Inflammatory macrophage treated with lipopolysaccharide for 1 hour (primary cell): ENCODE measurements around the gene UFM1.
"Not testable (repeated sequence)": the region's sequence is repeated elsewhere in the genome, so short reads cannot be mapped to it uniquely, and the experiment has no call there.

Source experiments
- DNase-seq, 2 donors: peaks; one replicate each; pipeline ENCODE4 v3.0.0-alpha.2; 2020 to 2022

UFM1 gene

DNA sequence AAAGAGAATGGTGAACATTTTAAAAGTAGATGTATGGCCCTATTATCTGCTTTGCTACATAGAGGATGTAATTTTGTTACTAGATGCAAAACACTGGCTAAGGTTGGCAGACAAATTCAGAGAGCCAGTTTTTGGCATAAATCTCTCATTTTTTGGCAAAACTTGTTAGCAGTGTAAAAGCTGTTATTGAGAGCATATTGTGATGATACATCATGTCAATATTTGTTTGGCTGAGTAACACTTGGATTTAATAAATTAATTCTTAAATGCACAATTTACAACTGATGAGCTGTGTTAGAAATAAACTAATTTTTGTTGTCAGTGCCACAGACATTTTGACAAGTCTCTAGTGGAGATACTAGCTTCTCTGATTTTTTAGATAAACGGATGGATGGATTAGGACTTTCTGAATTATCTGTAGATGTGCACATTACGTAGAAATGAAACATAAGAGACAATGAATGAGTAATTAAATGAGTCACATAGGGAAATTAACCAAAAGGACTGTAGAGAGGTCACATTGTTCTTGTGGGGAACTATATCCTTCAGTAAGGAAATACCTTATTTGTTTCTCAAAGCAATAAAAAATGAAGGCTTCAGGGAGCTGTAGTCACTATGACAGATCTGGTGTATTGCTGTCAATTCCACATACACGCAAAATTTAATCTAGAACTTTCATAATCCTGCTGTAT is 17.4 kb downstream of the UFM1 start:
- DNase-seq, result peak in 1 of 2 donors; percentile 4

DNA sequence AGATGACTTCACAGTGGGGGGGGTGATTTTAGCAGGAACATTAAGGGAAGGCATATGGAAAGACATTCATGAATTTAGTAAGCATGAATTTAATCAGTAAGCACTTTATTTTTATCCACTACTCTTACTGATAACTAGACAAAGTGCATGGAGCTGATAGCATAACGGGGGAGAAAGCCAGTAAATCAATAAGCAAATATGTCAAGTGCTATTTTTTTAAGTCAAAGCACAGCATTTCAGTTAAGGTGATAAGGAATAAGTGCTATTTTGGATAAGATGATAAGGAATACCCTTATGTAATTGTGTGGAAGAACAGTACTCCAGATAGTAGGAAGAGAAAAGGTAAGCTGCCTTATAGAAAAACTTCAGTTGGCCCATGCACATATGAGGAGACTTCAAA is 19.4 kb downstream of the UFM1 start:
- no peak for DNase-seq

DNA sequence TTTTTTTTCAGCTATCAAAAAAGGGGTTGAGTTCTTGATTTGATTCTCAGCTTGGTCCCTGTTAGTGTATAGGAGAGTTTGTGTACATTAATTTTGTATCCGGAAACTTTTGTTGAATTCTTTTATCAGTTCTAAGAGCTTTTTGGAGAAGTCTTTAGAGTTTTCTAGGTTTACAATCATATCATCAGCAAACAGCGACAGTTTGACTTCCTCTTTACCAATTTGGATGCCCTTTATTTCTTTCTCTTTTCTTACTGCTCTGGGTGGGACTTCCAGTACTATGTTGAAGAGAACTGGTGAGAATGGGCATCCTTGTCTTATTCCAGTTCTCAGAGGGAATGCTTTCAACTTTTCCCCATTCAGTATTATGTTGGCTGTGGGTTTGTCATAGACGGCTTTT is 20.4 kb downstream of the UFM1 start:
- DNase-seq, result not testable (repeated sequence)

DNA sequence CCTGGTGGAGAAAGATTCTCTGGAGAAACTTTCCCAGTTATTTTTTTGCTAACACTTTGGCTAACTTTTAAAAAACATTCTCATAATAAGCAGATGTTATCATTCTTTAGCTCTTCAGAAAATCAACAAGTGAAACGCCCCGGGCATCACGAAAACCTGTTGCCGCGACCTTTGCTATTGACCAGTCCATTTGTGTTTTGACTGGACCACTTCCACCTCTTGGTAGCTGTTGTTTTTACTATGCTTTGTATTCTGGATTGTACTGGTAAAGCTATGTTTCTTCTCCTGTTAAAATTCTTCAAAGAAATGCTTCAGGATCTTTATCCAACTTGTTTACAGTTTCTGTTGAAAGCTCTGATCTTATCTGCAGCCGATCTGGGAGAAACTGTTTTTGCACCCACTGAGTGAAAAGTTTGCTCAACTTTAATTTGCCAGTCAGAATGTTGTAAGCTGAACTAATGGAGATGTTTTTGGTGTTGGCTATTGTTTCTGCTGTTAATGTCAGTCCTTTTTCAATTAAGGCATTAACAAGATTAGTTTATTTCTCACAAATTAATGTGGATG is 23.3 kb downstream of the UFM1 start:
- no peak for DNase-seq

DNA sequence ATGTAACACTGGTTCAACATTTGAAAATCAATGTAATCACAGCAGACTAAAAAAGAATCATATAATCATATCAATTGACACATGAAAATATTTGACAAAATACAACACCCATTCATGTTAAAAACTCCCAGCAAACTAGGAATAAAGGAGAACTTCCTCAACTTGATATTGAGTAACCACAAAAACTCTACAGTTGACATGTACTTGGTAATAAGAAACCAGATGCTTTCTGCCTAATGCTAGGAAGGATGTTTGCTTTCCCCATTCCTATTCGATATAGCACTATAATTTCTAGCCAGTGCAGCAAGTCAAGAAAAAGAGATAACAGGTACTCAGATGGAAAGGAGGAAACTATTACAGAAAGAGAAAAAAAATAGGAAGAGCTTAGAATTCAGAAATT is 26.9 kb downstream of the UFM1 start:
- peak in 1 of 2 donors; percentile 14 for DNase-seq

DNA sequence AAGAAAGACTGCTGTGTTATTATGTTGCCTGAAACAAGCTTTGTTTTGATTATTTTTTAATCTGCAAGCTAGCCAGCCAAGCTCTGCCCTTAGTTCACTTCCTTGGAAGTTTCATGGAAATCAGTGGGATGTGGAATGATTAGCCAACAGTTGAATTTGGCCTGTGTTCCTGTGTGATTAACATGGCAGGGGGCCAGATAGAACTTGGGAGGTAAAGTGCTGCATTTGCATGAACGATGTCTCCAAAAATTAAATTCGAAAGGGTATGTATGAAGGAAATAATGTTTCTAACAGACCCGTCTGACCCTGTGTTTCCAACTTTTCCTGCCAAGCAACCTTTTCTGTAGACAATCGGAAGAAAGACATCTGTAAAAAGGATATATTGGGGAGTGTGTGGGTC is 32.2 kb downstream of the UFM1 start:
- DNase-seq, result no peak

DNA sequence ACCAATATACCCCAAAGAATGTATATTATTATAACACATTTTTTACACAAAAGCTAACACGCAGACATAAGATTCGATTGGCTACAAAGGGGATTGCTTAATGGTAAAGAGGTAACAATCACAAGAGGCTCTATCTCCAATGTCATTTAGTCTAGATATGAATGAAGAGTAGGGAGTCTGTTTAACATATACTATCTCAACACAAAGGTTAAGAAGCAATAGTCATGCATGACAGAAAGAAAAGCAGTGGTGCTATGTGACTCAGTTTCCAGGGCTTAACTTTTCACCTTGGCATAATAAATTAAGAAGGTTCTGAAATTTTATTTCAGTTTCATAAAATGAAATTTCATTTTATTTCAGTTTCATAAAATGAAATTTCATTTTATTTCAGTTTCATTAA is 33.3 kb downstream of the UFM1 start:
- DNase-seq, result no peak

DNA sequence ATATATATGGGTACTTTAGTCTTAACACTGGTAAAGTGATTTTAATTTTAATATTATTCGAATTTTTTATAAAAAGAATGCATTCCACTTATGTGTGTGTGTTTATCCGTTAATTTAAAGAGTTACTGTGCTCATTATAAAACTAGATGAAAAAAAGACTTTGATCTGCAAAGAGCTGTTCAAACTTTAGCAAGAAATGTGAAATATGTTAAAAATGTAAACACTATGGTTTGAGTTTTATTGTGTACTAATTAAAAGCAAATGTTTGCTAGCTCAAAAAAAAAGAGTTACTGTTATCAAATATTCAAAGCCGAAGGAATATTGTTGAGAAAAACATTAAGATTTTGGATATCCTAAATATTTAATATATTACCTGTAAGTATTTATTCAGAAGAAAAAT is 34.5 kb downstream of the UFM1 start:
- DNase-seq, result no peak

DNA sequence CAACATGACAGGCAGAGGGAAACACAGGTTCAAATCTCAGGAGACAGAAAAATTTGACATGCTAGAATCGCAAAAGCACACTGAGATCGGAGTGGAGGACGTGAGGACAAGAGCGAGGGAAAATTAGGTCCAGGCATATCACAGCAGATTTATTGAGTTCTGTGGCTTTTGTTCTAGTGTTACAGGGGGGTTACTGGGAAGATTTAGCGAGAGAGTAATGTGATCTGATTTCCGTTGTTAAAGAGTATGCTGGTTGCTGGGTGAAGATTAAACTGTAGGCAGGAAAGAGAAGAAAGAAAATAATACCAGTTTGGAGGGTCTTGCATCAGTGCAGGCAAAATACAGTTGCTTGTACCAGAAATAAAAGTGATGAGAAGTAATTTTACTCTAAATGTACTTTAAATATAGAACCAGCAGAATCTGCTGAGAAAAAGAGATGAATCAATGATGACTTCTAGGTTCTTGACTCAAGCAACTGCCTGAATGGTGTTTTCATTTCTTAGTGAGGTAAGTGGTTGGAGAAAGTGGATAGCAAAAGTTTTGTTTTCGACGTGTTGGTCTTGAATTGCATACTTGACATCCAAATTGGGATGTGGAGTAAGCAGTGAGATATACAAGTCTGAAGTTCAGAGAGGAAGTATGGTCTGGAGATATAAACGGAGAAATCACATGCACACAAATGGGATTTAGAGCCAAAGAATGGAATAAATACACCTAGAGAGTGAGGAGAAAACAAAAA is 35.7 kb downstream of the UFM1 start:
- DNase-seq, result no peak

DNA sequence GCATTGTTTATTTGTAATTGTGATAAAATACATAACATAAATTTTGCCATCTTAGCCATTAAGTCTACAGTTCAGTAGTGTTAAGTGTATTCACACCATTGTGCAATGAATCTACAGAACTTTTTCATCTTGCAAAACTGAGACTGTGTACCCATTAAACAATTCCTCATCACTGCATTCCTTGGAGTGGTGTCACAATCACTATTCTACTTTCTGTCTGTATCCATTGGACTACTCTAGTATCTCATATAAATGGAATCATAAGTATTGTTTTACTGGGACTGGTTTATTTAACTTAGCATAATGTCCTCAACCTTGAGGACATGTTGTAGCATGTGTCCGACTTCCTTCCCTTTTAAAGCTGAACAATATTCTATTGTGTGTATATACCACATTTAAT is 36.8 kb downstream of the UFM1 start:
- no peak for DNase-seq

DNA sequence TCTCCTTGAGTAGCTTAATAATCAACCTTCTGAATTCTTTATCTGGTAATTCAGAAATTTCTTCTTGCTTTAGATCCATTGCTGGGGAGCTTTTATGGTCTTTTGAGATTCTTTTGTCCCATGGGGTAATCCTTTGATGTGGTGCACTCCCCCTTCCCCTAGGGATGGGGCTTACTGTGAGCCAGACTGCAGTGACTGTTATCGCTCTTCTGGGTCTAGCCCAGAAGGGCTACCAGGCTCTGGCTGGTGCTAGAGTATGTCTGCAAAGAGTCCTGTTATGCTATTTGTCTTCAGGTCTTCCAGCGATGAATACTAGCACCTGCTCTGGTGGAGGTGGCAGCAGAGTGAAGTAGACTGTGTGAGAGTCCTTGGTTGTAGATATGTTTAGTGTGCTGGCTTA is 41.7 kb downstream of the UFM1 start:
- DNase-seq, result no peak

DNA sequence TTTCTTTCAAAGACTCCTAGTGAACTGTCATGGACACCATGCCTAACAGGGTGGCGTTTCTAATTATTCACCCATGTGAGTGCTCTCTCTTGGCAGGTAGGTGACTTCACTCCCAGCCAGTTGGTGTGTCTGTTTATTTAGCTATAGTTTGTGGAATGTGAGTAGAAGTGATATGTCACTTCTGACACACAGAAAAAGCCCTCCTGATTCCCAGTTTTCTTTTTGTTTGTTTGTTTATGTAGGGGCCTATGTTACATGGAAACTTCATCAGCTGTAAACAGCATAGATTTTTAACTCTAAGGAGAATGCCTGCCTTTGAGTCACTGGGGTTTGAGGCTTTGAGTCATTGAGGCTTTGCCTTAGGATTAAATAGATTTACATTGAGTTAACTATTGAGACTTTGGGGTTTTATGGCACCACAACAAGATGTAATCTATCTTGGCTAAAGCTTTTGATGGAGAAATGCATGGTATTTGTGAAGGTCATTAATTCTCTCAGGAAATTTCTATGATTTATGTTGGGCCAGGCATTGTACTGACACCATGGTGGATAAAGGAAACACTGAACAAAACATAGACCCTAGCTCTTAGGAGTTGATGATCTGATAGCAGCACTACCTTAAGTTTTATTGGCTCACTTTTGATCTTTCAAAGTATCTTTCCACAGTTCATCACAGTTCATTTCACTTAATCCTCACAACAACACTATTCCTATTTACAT is 45.3 kb downstream of the UFM1 start:
- DNase-seq, result no peak

DNA sequence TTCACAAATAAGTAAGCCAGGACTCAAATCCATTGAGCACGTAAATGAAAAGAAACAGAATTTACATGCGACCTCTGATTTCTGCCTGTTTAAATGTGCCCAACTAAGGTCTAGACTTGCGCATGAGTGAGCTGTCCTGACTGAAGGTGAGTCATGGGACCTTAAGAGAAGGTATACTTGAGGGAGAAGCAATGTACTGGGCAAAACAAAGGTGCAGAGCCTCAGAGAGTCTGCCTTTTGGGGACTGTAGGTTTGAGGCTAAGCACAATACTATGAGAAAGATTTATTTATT is 45.8 kb downstream of the UFM1 start:
- no peak for DNase-seq

DNA sequence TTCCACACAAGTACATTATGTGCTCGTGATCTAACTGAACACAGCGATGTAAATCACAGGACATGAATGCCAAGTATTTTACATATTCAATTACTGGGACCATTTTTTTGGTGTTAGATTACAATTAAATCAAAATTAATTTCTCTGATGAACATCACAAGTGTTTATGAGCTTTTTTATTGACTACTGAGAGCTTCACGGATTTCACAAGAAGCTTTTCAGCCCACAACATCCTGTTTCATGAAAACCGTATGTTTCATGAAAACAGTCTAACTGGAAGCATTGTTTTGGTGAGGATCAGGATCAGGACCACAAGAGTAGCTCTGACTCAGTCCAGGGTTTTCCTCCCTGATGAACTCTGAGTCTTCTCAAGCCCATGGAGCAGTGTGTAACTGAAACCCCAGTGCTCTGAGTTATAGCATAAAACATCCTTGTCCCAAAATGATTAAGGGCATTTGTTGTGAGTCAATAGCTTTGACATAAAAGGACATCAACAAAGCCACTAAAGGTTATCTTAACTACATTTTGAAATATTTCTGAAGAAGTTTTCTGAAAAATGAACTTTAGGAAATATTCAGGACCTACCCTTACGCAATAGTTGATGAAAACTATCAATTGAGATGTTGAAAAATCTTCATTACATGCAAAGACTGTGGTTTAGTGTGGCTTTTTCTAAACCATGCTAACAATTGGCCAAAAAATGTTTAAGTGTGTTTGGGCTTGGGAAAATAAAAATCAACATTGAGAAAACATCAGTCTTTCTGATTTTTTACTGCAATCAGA is 49.3 kb downstream of the UFM1 start:
- DNase-seq, result peak; percentile 72 to 75

DNA sequence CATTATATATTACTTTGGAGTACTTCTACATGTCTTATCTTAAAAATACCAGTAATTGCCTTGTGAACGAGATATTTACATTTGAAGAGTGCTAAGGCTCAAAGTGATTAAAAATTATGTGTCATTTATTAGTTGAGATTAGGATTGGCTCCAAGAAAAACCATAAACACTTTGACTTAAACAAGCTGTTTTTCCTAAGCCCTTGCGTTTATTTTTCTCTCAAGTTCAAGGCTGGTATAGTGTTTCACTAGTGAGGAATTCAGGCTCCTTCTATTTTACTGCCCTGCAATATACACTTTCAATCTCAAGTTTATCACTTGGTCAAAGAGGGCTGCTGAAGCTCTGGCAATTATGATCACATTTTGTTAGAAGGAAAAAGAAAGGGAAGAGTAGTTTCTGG is 49.9 kb downstream of the UFM1 start:
- no peak for DNase-seq

DNA sequence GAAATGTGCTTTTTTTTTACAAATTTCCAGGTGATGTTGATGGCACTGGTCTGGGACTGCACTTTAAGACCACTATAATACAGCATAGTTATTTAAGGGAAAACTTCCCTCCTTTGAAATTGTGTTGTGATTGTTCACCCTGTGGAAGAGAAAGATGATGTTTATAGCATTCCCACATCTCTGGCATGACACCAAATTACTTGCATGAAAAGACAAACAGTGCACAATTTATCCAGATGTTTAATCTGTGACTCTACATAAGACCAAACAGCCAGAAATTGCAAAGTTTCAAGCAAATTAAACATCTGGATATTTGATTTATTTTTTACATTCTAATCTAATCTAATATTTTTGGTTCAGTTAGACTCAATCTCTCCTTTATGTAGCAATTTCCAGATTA is 51.6 kb downstream of the UFM1 start:
- DNase-seq, result no peak

DNA sequence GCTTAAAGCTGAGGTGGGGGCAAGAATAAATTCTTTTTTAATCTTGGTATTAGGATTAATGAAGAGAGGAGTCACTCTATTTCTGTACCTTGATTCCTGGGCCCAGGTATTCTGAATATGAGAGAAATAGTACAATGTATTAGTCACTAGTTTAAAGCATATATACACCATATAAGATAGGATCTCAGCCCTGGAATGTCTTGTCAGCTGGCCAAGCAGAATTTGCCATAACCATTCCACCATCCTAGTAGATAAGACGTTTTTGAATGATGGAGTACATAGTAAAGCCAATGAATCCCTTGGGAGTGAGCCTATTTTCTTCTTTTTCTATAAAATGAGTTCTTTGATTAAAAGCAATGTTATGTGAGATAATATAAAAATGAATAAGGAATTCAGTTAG is 55.6 kb downstream of the UFM1 start:
- no peak for DNase-seq

DNA sequence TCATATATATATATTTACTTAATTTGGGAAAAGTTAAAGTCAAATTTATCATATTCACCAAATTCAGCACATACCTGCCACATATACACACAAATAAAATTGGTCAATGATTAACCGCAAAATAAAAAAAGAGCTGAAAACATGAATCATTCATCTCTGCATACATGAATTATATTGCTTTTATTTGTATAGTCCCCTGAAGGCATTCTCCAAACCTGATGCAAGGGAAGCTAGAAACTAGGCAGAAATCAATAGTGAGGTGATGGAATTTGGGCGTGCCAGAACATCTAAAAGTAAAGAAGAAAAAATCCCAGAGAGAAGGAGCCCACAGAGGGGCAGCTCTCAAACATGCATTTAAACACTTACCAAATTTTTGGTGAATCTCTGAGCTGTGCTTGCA is 60.1 kb downstream of the UFM1 start:
- no peak for DNase-seq

DNA sequence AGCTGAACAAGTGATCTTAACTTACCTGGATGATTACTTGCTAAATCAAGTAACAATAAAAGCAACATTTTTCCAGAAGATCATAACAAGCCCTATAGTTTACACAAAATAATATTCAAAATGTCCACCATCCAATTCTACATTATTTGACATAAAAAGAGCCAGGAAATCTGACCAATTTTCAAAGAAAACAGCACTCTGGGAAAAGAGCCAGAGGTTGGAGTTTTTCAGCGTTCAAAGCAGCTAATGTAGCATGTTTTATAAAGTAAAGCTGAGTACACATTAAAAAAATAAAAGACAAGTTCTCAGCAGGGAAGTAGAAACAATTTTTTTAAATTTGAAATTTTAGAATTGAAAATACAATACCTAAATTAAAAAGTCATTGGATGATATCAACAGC is 62.6 kb downstream of the UFM1 start:
- DNase-seq, result no peak
